ENCODE measurements around the gene TMEM191B.
"Not testable (repeated sequence)": the region's sequence is repeated elsewhere in the genome, so short reads cannot be mapped to it uniquely, and the experiment has no call there.

TMEM191B gene

GRCh38 chr22:18551046-18551445 lies 23.4 kb downstream of the TMEM191B start:
- DNase-seq (ENCODE audit: low read depth, low spot score); H3K4me3 ChIP-seq (ENCODE audit: low read depth, low read length); CTCF ChIA-PET; POLR2A ChIA-PET: not testable (repeated sequence)

GRCh38 chr22:18552839-18553597 lies 25.4 kb downstream of the TMEM191B start:
- H3K4me3 ChIP-seq (ENCODE audit: low read depth, low read length); DNase-seq (ENCODE audit: low read depth, low spot score); CTCF ChIA-PET; POLR2A ChIA-PET: not testable (repeated sequence)

- POLR2A ChIA-PET; DNase-seq (ENCODE audit: low read depth, low spot score); H3K4me3 ChIP-seq (ENCODE audit: low read depth, low read length); CTCF ChIA-PET: not testable (repeated sequence)
These were observed 27.0 kb downstream of the TMEM191B start for GRCh38 chr22:18554280-18555256.

GRCh38 chr22:18558516-18558915 lies 30.9 kb downstream of the TMEM191B start:
- CTCF ChIA-PET; POLR2A ChIA-PET; H3K4me3 ChIP-seq (ENCODE audit: low read depth, low read length); DNase-seq (ENCODE audit: low read depth, low spot score): not testable (repeated sequence)

DNA sequence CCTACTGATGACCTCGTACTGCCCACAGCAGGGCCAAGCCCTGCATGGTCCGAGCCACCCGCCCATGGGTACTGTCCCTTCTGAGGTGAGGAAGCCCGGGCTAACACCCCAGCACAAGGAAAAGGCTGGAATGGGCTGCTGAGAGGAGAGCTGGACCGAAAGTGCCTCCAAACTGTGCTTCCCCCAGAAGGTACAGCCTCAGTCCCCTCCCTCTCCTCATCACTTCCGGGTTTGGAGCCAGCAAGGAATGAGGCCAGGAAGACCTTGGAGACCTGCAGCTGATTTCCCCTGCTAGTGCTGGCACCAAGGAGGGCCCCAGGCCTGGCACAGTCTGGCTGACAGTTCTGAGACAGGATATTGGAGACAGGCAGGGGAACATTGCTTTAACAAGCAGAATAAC lies 31.3 kb downstream of the TMEM191B start:
- H3K4me3 ChIP-seq (ENCODE audit: low read depth, low read length); POLR2A ChIA-PET; CTCF ChIA-PET; DNase-seq (ENCODE audit: low read depth, low spot score): not testable (repeated sequence)

GRCh38 chr22:18560099-18560974 lies 32.7 kb downstream of the TMEM191B start:
- CTCF ChIA-PET; H3K4me3 ChIP-seq (ENCODE audit: low read depth, low read length); POLR2A ChIA-PET; DNase-seq (ENCODE audit: low read depth, low spot score): not testable (repeated sequence)

GRCh38 chr22:18570509-18571246 lies 43.1 kb downstream of the TMEM191B start:
- CTCF ChIA-PET; DNase-seq (ENCODE audit: low read depth, low spot score); H3K4me3 ChIP-seq (ENCODE audit: low read depth, low read length); POLR2A ChIA-PET: not testable (repeated sequence)

GRCh38 chr22:18573483-18574164 lies 46.0 kb downstream of the TMEM191B start:
- CTCF ChIA-PET; DNase-seq (ENCODE audit: low read depth, low spot score); POLR2A ChIA-PET; H3K4me3 ChIP-seq (ENCODE audit: low read depth, low read length): not testable (repeated sequence)

DNA sequence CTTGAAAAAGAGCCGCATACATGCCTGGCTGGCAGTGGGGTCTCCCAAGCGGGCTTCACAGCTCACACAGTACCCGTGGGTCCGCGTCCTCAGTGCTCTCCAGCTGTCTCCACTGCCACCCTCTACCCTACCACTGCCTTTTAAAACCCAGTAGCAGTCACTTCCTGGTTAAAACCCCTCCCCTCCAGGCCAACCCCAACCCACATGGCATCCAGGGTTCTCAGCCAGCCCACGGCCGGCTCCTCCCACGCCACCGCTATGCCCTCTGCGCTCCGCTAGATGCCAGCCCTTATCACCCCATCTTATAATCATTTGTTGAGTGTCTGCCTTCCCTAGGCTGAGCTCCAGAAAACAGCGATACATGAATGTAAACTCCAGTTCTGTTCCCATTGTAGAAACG lies 47.0 kb downstream of the TMEM191B start:
- POLR2A ChIA-PET; CTCF ChIA-PET; H3K4me3 ChIP-seq (ENCODE audit: low read depth, low read length); DNase-seq (ENCODE audit: low read depth, low spot score): not testable (repeated sequence)

DNA sequence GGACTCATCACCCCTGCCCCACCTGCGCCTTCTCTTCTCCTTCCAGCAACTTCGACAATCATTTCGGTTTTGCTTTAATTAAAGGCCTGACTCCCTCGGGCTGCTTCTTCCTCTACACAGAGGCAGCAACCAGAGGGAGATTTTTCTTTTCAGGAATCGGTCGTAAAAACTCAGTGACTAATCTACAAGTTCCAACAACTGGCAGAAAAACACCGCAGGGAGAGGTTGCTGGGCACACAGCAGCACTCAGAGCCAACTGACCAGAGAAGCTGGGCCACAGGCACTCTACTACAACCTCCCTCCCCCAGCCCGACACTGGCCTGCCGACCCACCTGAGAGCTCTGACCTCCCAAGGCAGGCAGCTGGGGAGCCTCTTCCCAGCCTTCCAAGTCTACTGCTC lies 48.1 kb downstream of the TMEM191B start:
- CTCF ChIA-PET; H3K4me3 ChIP-seq (ENCODE audit: low read depth, low read length); DNase-seq (ENCODE audit: low read depth, low spot score); POLR2A ChIA-PET: not testable (repeated sequence)

GRCh38 chr22:18577090-18577818 lies 49.7 kb downstream of the TMEM191B start:
- DNase-seq (ENCODE audit: low read depth, low spot score); CTCF ChIA-PET; H3K4me3 ChIP-seq (ENCODE audit: low read depth, low read length); POLR2A ChIA-PET: not testable (repeated sequence)

DNA sequence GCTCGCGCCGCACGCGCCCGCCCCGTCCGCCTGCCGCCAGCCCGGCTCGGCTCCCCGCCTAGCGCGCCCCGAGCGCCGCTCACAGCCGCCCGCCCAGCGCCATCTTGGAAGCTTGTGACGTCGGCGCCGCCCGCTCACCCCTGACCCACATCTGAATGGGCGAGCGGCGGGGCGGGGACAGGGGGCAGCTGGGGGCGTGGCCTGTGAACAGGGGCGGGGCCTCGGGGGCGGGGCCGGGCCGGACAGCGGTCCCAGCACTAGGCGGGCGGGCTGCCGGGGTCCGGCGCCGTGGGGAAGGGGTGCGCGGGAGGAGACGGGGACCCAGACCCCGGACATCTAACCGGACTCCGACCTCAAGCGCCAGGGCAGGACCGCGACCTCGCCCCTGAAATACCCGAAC lies 50.2 kb downstream of the TMEM191B start:
- DNase-seq (ENCODE audit: low read depth, low spot score); H3K4me3 ChIP-seq (ENCODE audit: low read depth, low read length); CTCF ChIA-PET; POLR2A ChIA-PET: not testable (repeated sequence)

Measured in AG04449 (cell line).